GM18861 (cell line): ENCODE measurements around the gene ANKRD49.

Experiments
- ATAC-seq: cut with Tn5 transposase; IDR thresholded peaks from one replicate; pipeline ENCODE4 v1.9.1; 2021; ENCODE audit not compliant: unreplicated experiment

Gene ANKRD49

GRCh38 chr11:94543695-94544645, 50.2 kb downstream of the ANKRD49 start, which contains the start of gene FUT4:
Gene FUT4 (plus strand): TSS chr11:94543921. CDS start chr11:94544134, 213 bp downstream.
- ATAC-seq = peak; percentile 70

GRCh38 chr11:94544646-94545263, 51.0 kb downstream of the ANKRD49 start:
- no peak for ATAC-seq

GRCh38 chr11:94545264-94546161, 51.7 kb downstream of the ANKRD49 start:
- no peak for ATAC-seq

- no peak for ATAC-seq
These were observed 52.3 kb downstream of the ANKRD49 start for GRCh38 chr11:94546162-94546470.

- ATAC-seq = no peak
These were observed 53.1 kb downstream of the ANKRD49 start for GRCh38 chr11:94546886-94547285.

GRCh38 chr11:94549146-94549545, 55.4 kb downstream of the ANKRD49 start:
- ATAC-seq = no peak
